GM12875 (cell line): Measurements from ENCODE around the gene CNP.
"Not testable (repeated sequence)": the region's sequence is repeated elsewhere in the genome, so short reads cannot be mapped to it uniquely, and the experiment has no call there.

Experiments
- H3K4me3 ChIP-seq: one replicate; pipeline ENCODE4 v1.5.1; 2011; ENCODE audit warnings: low read depth, low read length, control low read depth
- TF ChIP-seq, protein P1 (sequence below): IDR thresholded peaks from 2 replicates; pipeline ENCODE4 v1.5.1; 2011; ENCODE audit warnings: low read depth, mild to moderate bottlenecking, control low read depth, inconsistent platforms, low read length, moderate library complexity, borderline replicate concordance; ENCODE audit not compliant: insufficient read depth

CNP gene

DNA sequence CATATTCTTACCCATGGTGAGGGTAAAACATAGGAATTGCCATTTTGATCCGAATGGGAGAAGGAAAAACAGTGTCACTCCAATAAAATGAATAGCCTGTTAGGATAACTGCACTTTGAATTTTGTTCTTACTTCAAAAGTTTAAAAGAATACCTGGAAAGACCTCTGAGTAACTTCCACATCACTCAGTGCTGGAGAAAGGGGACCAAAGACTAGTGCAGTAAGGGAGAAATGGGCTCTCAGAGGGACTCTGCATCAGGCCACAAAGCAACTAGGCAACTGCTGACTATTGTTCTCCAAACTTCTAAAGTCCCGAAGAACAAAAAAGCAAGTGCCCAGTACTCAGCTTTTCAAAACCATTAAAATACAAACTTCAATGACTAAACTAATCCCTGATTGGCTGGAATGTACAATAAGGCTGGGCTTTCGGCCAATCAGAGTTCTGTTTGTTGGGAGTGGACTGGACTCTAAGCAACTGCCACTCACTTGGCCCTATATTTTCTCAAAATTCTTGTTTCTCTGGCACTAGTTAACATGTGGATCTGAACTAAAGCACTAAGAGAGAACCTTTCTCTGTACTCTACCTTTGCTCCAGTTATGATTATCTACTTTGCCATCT lies 44.4 kb downstream of the CNP start:
- TF ChIP-seq, protein P1, sequence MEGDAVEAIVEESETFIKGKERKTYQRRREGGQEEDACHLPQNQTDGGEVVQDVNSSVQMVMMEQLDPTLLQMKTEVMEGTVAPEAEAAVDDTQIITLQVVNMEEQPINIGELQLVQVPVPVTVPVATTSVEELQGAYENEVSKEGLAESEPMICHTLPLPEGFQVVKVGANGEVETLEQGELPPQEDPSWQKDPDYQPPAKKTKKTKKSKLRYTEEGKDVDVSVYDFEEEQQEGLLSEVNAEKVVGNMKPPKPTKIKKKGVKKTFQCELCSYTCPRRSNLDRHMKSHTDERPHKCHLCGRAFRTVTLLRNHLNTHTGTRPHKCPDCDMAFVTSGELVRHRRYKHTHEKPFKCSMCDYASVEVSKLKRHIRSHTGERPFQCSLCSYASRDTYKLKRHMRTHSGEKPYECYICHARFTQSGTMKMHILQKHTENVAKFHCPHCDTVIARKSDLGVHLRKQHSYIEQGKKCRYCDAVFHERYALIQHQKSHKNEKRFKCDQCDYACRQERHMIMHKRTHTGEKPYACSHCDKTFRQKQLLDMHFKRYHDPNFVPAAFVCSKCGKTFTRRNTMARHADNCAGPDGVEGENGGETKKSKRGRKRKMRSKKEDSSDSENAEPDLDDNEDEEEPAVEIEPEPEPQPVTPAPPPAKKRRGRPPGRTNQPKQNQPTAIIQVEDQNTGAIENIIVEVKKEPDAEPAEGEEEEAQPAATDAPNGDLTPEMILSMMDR: no peak

DNA sequence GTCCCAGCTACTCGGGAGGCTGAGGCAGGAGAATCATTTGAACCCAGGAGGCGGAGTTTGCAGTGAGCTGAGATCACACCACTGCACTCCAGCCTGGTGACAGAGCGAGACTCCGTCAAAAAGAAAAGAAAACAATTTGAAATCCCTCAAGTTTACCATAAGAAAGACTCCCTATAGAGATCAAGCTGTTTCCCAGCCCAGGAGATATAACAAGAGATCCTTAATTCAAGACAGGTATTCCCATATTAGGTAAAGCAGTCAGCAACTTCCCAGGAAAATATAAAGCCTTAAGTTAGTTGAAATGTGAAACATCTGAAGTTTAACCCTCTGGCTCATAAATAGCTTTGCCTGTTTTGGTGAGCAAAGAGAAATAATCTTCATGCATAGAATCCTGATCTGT lies 45.8 kb downstream of the CNP start:
- not testable (repeated sequence) for H3K4me3 ChIP-seq

More for the DNA sequence above, 44.4 kb downstream of the CNP start:
- no peak overlapping the region for H3K4me3 ChIP-seq

DNA sequence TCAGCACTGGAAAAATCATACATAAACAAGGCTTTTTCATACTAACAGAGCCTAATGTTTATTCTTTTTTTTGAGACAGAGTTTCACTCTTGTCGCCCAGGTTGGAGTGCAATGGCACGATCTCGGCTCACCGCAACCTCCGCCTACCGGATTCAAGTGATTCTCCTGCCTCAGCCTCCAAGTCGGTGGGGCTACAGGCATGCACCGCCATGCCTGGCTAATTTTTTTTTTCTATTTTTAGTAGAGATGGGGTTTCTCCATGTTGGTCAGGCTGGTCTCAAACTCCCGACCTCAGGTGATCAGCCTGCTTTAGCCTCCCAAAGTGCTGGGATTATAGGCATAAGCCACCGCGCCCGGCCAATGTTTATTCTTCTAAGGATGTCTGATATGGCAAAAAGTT lies 47.1 kb downstream of the CNP start:
- H3K4me3 ChIP-seq: not testable (repeated sequence)

DNA sequence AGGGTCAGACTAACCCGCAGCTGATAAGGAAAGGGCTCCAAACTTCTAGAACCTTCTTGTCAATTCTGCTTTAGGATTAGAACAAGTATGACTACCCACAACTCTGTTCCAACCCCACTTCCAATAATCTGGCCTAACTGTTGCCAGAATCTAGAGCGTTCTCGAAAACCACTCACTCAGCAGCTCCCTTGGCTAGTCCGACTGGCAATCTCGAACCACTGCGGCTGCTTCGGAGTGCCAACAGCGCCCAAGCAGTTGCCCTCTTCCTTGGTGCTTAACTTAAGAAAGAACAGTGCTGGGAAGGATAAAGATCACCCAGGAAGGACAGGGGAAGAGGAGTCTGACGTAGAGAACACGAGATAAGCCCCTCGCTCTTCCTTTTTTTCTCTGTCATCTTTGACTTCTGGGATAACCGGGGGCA lies 49.8 kb downstream of the CNP start:
- H3K4me3 ChIP-seq: peak overlapping the region; percentile 69
- TF ChIP-seq, protein P1: no peak

DNA sequence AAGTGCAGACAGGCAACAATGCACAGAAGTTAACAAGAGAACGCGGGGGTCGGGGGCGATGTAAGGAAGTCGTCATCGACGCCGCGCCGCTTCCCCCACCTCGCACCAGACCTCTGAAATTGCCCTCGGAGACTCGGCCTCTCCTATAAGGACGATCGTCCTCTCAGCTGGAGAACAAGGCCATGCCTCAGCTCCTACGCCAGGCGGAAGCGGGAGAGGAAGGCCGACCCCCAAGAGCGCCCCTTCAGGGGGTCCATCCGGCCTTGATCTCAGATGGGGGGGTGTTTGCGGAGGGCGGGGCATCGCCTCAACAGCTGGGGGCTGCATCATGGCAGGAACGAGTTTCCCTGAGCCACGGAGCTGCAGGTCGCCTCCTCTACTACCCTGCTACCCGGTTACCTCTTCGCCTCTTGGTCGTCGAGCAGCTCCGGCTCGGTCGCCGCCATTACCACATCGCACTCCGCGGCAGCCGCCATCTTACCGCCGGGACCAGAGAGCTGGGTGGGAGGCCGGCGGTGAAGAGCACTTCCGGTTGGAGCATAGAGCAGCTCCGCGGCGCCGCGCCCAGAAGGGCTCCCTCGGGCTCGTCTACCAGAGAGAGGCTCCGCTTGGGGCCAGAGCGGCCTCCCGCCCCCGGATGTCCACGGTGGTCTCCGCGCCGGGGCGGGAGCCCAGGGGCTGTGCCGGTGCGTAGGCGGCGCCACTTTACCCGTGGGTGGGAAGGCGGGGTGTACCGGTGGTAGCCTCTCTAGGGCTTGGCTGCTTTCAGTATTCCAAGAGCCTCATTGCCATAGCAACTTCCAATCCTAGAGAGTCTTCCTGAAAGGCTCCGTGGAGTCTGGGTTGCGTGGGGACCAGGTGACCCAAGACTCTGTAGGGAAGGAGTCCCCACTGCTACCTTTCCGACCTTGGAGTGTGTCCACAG lies 50.6 kb downstream of the CNP start, which contains the start of gene DNAJC7:
TSS of gene DNAJC7 (minus strand) at position 499 of the 925 bp plus-strand sequence. CDS start at position 476, 23 bp downstream.
- TF ChIP-seq, protein P1: no peak
- peak within 1 kb of the TSS; percentile 69 for H3K4me3 ChIP-seq

DNA sequence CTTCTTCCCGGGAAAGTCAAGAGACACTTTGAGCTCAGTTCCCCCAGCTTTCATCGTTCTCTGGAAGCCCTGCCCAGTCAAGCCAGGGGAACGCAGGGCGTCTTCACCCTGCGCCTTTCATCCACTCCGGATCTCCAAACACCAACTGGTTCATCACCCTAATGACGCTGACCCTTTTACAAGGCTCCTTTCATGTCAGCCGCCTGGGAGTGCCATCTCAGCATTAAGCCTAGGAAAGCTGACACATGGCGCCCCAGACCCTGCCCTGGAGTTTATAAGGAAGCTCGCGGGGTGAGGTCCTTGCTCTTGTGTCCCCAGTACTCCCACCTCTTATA lies 51.2 kb downstream of the CNP start:
- peak overlapping the region; percentile 69 for H3K4me3 ChIP-seq
- TF ChIP-seq, protein P1: no peak

DNA sequence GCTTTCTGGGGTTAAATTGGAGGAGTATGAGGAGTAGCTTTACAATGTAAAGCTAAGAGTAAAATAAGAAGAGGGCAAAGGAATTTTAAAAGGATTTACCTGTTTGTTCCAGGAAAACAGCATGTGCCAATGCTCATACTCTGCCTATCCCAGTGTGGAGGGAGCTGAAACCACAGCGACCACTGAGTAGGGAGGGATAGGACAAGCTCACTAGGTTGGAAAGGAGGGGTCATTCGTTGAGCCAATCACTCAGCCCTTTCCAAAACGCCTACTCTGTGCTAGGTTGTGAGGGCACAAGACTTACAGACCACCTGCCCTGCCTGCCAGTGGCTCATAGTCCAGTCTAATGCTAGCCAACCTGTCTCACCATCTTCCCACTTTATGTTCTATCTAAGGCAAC lies 51.7 kb downstream of the CNP start:
- TF ChIP-seq, protein P1: no peak
- no peak overlapping the region for H3K4me3 ChIP-seq

DNA sequence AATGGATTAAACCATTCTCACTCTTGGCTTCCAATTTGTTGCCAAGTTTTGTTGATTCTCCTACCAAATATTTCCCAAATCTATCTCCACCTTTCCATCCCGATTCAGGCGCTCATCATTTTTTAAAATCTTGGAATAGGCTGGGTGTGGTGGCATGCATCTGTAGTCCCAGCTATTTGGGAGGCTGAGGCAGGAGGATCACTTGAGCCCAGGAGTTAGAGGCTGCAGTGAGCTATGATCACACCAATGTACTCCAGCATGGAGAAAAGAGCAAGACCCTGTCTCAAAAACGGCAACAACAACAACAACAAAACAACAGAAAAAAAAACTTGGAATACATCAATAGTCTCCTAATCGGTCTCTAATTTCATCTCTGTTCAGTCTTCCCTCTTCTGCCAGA lies 52.4 kb downstream of the CNP start:
- no peak overlapping the region for H3K4me3 ChIP-seq
- TF ChIP-seq, protein P1: no peak
